Right kidney (tissue), 1 donor: ENCODE results near the gene ARNT2.
A peak's percentile ranks its signal among the peaks of the same experiment; 100 is the strongest.

Experiments
- DNase-seq: peaks from one replicate; pipeline ENCODE4 v3.0.0-alpha.2; 2016

The ARNT2 gene

DNA sequence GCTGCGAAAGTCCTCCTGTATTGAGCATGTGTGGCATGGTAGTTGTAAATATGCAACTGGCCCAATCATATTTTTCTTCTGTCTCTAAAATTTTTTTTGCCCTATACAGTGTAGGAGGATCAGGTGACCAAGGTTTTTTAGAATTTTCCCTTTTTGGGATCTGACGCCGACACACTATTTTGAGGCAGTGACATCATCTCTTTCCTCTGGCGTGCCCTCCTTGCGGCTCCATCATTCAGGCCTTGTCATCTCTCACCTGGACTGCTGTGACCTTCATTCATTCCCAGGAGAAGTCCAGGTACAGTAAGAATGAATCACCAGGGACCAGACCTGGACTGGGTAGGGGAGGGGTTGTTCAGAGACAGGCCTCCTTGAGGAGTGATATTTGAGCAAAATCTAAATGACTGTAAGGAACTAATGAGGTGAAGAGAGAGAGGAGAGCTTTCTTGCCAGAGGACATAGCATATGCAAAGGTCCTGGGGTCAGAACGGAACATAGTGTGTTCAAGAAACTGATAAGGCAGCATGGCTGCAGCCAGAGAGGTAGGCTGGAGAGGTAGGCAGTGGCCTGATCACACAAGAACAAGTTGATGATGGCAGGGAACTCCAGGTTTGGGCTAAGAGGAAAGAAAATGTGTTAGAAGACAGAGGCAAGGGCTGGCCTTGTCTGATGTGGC is 38.7 kb downstream of the ARNT2 start:
- no peak for DNase-seq

DNA sequence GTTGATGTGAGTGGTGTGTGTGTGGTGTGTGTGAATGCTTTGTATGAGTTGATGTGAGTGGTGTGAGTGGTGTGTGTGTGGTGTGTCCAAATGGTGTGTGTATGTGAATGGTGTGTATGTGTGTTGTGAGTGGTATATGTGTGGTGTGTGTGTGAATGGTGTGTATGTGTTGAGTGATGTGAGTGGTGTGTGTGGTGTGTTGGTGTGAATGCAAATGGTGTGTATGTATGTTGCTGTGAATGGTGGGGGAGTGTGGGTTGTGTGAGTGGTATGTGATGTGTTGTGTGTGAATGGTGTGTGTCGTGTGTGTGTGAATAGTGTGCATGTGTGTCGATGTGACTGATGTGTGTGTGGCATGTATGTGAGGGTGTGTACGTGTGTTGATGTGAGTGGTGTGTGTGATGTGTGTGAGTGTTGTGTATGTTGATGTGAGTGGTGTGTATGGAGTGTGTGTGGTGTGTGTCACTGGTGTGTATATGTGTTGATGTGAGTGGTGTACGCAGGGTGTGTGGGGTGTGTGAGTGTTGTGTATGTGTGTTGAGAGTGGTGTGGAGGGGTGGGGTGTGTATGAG is 40.6 kb downstream of the ARNT2 start:
- DNase-seq: no peak

DNA sequence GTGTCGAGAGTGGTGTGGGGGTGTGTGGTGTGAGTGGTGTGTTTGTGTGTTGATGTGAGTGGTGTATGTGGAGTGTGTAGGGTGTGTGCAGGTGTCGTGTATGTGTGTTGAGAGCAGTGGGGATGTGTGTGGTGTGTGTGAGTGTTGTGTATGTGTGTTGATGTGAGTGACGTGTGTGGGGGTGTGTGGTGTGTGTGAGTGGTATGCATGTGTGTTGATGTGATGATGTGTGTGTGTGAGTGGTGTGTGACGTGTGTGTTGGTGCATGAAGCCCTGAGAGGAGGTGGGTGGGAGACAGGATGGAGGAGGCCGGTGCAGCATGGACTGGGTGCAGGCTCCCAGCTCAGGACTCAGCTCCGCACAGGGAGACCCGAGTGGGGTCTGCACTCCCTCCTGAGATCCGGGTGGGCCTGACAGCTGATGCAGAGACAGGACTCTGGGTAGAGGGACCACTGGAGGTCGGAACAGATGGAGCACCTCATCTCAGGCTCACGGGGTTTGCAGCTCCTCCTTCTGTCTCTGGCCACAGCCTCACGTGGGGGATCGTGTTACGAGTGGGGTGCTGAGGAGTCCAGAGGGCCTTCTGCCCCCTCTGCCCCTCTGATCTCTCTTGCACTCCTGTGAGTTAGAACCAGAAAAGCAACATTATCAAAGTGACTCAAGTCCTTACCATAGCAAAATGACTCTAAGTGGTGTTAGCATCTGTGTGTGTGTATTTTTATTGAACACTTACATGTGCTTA is 41.3 kb downstream of the ARNT2 start:
- no peak for DNase-seq

DNA sequence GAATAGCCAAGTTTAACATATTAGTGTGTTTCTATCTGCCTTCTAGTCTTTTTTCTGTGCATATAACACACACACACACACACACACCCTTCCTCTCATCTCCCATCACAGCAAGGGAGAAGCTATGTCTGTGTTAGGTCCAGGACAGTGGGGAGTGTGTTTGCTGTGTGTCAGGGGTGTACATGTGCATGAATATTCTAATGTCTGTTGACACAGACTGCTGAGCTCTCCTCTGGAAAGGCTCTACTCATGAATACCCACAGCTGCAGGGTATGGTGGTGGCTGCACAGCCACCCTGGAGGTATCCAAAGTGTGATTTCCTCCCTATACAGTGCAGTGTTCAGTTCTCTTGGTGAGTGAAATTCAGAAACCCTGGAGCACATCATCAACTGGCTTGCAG is 42.9 kb downstream of the ARNT2 start:
- DNase-seq: no peak

DNA sequence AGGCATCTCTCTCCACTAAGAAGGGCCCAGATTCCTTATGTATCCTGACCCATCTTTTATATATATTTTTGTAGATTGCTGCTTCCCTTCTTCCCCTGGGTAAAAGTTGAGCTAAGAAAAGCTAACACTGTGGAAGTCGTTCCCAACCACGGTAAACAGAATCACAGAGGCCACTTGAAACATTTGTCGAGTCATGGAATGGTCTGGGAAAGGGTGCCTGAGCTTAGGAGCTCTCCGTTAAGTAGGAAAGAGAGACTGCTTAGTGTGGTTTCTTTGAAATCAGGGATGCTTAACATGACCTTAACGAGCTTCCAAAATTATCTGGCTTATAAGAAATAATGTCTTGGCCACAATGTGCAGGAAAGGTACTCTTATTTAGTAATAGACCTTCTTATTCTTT is 45.6 kb downstream of the ARNT2 start:
- DNase-seq: no peak

DNA sequence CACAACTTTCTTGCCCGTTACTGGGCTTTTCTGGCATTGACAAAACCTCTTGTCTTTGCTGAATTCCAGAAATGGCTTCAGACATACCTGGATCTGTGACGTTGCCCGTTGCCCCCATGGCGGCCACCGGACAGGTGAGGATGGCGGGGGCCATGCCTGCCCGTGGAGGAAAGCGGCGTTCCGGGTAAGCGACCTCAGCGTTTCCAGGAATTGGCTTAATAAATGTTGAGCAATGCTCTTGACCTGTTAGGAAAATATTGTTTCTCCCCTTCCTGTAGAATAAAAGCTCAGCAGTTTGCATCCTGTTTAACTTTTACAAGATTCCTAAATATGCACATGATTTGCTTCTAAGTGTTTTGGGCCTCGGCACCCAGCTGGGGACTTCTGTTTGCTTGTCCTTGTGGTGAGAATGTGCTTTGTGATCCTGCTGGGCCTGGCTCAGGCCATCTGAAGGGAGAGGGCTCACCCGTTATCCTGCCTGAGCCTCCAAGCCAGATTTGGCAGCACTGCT is 46.7 kb downstream of the ARNT2 start:
- no peak for DNase-seq

DNA sequence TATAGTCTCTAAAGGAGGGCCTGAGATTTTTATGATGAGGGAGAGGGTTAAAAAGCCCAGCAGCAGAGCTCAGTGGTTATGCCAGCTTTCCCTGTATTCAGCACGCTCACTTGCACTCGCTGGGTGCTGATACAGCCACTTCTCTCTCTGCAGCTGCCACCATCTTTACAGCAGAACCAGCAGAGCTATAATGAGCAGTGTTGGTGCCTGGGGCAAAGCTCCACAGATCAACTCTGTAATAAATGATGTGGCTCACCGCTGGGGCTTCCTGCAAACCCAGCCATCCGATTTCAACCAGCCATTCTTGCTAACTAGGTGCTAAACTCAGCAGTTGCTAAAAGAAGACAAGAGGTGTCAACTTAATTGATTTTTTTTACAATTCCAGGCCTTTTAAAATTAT is 48.0 kb downstream of the ARNT2 start:
- no peak for DNase-seq

DNA sequence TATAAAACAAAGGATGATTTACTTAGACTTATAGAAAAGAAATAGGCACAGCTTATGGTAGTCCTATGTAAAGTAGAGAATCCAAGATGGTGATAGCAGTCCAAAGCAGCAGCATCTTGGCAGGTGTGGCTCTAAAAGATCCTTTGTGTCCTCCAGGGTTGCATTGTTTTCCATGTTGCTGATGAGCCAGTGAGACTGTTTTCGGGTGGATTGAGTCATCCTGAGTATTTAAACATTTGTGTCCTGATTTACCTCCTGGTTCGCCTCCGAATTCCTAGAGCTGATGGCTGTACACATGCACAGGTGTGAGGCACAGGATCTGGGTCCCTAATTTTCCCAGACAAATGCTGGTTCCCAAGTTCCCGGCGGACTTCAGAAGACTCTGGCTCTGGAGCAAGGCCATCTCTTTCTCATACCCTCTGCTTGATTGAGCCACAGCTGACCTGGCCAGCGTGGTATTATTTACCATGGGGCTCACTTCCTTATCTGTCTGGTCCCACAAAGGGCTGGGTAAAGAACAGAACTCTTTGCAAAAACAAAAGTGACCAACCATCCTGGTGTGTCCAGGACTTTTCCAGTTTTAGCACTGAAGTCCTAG is 51.0 kb downstream of the ARNT2 start:
- no peak for DNase-seq

DNA sequence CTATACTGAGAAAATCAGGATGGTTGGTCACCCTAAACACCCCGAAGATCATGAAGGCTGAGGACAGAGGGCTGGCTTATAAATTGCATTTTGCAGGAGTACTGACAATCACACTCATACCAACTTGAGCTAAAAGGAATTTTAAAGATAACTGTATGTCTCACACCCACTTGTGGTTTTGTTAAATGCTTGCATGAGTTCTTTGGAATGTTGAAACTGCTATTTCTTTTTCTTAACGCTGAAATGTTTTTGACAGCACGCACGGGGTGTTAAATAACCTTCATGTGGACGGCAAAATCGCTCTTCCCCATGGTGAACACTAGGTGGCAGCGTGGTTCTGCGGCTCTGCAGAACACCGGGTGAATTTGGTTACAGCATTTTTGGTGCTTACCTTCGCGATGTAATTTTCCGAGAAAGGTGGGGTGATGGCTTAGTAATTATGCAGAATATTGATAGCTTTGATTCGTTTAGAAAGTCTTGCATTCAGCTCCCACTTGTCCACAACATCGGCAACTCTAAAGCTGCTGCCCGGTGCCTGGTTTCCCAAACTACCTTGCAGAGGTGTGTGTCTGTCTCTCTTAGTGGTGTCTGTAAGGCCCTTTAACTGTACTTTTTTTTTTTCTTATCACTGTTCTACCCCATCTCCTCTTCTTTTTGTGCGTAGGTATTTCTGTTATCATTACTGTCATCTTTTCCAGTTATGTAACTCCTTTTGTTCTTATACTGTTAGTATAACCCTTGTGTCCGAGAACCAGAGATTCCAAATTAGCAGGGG is 51.7 kb downstream of the ARNT2 start:
- peak; percentile 49 for DNase-seq

DNA sequence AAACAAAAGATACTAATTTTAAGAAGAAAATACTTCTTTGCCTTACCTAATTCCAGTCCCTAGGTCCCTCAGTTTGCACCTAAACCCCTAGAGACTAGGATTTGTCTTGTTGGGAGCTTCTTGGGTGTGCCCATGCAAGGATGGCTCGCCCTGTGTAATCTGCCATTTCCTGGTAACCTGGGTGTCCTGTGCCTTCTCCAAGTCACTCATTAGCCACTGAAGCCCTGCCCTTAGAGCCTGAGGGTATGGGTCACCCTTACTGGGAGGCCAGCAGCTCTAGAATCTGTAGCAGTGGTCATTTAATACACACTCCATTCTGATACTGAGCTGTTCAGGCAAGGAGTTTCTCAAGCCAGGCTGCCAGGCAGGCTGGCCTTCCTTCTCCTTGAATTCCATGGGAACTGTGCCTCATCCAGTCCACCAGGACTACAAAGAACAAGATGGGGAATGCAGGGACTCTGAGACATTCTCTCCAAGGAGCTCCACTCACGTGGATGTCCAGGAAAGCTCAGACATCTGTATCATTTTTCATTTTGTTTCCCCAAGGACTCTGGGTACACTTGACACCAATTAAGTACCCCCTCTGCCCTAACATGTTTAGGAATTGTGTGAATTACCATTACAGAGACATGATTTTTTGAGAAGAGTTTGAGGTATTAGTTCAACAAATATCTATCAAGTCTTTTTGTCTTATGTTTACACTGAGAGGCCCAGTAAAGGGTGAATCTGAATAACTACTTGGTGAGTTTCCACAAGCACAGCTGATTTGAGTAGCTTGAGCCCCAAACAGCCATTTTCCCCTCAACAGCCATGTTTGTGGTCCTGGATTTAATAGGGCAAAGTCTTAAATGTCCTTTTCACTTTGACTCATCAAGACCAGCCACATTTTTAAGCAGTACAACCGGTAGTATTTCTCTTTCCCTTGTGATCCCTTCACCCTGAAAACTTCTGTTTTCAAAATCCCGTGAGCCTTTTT is 52.6 kb downstream of the ARNT2 start:
- DNase-seq: no peak

DNA sequence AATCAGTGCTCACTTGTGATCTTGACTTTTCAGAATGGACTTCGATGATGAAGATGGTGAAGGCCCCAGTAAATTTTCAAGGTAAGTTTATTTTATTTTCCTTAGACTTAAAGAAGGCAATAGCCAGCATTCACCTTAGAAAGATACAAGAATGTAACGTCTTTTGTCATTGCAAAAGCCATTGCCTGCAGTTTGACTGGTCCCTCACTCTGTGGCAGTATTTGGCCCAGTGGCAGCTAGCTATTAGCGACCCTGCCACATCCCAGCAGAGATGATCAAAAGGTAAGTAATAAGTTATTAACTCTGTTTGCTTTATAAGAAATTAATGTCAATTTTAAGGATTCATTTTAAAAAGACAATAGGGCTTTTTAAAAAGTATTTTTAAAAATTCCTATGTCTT is 53.7 kb downstream of the ARNT2 start:
- no peak for DNase-seq

DNA sequence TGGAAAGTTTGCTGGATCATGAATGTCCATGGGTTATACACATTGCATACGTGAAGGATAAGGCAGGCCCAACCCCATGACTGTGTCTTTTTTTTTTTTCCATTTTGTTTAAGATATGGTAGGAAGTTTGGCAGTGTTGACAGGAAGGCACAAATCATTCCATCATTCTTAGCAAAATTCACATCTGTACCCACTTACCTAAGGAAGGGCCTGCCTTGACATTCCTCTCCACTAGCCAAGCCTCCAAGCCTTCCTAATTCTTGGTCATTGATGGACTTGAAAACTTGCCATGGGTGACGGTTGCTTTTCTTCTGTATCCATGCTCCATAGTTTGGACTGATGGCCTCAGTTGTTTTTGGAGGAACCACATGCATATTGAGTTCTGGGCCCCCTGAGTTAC is 54.4 kb downstream of the ARNT2 start:
- no peak for DNase-seq

DNA sequence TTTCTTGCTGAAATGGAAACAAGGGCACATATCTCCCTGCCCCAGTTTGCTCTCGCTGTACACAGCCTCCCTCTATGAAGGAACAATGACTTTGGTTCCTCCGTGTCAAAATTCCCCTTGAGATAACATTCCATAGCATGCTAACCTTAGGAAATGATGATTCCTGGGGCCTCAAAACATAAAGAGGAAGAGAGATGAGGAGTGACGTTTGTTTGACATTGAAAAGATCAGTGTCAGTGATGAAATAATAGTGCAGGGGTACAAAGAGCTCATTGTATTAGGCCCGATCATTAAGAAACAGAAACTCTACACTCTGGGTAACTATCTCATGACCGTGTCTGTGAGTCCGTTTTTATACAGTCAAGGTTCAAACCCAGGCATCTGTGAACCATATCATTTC is 55.2 kb downstream of the ARNT2 start:
- no peak for DNase-seq

DNA sequence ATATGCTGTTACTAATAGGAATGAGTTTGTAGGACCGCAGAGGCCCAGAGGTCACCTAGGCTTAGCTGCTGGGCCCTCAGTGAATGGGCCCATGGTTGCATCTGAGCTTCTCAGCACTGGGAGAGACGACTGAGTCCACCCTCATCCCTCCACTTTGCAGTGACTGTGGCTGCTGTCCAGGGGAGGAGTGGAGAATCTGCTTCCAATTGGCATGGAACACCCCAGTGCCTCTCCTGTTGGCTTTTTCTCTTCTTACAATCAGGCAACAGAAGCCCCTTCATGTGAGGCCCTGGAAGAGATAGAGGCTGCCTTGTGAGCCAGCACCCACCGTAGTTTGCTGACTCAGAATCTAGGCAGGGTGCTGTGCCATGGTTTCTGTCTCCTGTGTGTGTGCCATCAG is 55.6 kb downstream of the ARNT2 start:
- DNase-seq: no peak

DNA sequence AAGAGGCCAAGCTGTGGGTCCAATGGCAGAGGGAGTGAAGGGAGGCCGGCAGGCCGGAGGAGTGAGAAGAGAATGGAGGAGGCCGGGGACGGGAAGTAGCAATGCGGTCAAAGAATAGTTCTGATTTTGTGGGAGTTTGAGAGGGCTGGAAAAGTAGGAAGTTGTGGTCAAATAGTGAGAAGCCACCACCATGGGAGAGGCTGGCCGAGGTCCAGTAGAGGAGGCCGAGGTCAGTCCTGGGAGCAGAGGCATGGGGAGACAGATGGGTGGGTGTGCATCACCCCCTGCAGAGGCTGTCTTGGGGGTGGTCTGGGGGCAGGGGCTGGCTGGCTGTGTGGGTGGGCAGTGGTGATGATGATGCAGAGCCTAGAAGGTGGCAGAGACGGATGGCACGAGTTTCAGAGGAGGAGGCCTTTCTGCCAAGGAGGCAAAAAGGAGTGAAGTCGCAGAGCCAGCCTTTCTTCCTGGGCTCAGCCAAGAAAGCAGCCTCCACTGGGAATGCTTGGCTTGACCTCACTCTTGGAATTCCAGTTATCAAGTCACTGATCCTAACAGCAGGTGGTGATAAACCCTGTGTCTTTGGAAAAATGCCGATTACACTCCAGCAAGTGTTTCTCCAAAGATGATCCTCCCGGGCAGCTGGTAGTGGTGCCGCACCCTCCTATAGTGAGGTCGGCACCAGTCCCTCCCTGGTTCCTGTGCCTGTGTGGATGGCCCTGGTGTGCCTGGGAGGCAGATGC is 57.3 kb downstream of the ARNT2 start:
- no peak for DNase-seq

DNA sequence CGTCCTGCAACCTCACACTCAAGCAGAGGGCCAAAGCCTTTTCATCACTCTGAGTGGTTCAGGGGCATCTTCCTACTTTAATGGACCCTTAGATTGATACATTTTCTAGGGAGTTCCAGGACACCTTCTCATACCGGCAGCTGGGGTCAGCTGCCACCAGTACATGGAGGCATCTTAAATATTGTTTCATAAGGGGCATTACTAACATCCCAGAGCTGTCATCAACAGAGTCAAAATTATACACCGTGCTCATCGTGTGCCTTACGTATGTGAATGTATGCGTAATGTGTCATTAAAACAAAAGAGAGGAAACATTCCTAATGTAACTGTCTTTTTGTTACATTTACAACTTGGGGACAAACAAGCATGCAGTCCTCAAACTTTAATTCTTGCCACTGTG is 57.9 kb downstream of the ARNT2 start:
- no peak for DNase-seq

DNA sequence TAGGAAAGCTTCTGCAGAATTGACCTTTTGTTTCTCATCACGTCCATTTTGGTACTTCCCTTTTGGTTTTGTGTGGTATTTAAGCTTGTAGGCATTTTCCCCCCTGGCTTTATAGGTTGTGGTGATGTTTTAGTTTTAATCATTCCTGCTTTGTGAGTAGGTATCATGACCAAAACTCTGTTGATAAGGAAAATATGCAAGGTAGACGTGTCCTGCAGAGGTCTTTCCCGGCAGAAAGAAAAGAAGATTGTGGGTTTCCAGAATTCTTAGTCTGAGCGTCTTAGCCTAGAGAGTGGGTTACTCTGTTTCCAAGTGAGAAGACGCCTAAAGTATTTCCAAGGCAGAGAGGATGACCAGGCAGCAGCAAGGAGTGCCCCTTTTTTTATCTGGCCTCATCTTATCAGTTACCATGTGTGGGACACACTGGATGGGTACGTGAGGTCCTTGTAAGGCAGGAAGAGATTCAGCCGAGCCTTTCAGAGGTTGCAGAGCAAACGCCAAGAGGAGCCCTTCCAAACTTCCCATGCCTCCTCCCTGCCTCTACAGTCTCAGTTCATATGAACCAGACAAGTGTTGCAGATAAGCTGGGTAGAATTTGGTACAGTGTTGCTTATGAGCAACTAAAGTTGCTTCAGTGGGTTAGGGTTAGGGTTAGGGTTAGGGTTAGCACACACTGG is 58.8 kb downstream of the ARNT2 start:
- no peak for DNase-seq

DNA sequence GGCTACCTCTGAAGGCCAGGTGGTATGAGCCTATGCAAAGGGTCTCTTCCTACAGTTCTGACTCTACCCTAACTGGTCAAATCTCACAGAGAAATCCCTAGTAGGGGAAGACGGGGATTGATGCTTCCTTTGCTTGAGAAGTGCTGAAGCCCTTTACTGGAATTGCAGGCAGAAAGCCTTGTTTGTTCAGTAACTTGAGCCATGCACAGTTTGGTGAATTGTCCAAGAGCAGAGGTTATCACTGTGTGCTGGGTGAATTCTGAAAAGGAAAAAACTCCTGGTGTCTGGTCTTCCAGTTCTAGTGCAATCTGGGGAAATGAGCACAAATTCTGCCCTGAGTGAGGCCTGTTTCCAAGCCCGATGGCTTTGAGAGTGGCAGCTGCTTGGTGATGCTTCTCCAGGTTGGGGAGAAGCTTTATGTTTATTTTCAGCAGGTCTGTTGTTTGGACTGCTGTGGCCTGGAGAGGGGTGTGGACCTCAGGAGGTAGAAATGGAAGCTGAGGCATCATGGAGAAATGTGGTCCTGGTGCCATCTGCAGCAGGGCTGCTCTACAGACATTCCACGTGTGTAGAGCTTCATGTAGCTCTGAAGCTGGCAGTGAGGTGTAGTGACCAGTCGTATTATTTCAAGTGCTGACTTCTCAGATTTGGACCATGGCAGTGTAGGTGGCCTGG is 60.9 kb downstream of the ARNT2 start:
- no peak for DNase-seq

DNA sequence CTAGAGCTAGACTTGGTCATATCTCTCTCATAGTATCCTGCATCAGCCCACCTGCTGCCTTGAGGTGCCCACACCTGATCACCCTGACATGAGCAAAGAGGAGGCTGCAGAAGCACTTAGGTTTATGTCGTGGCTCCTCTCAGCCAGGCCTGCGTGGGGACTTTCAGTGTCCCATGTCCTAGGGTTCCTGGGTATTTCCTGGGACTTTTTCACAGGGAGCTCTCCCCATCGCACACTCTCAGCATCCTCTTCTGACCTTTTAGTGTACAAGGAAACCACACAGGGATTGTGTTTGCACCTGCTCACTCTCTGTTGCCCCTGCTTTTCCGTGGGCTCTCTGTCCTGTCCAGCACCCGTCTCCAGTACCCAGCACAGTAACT is 61.4 kb downstream of the ARNT2 start:
- DNase-seq: no peak
